SK-N-SH (cell line): ENCODE data around the gene ZBTB16.

Experiments used
- ELF1 ChIP-seq: IDR thresholded peaks from 2 replicates; pipeline ENCODE4 v1.4.0; 2012
- EP300 ChIP-seq, 2 experiments: IDR thresholded peaks; 2 replicates each; pipeline versions ENCODE4 v1.4.0 to v1.6.1; 2012; ENCODE audit warnings: borderline replicate concordance in 1 of 2, low read depth in 1 of 2, low read length in 1 of 2
- EZH2phosphoT487 ChIP-seq: fragments of 200-600 bp; sonication (generic); IDR thresholded peaks from 2 replicates; pipeline ENCODE4 v1.6.1; 2017; ENCODE audit warnings: low read depth, mixed run types, mild to moderate bottlenecking, antibody characterized with exemption, moderate library complexity, borderline replicate concordance
- GABPA ChIP-seq: IDR thresholded peaks from 2 replicates; pipeline ENCODE4 v1.4.0; 2012; ENCODE audit warnings: low read depth, mild to moderate bottlenecking
- JUND ChIP-seq: IDR thresholded peaks from 2 replicates; pipeline ENCODE4 v1.4.0; 2012
- MXI1 ChIP-seq: IDR thresholded peaks from 2 replicates; pipeline ENCODE4 v1.6.1; 2012; ENCODE audit warnings: mild to moderate bottlenecking, low read depth, low read length, improper control_type of control experiment
- RAD21 ChIP-seq: IDR thresholded peaks from 2 replicates; pipeline ENCODE4 v1.6.1; 2012; ENCODE audit warnings: mild to moderate bottlenecking, low read length
- RXRA ChIP-seq: IDR thresholded peaks from 2 replicates; pipeline ENCODE4 v1.4.0; 2012; ENCODE audit warnings: low read depth, mild to moderate bottlenecking, borderline replicate concordance
- SMC3 ChIP-seq: IDR thresholded peaks from 2 replicates; pipeline ENCODE4 v1.6.1; 2012; ENCODE audit warnings: low read depth, low read length, improper control_type of control experiment
- YY1 ChIP-seq: IDR thresholded peaks from 2 replicates; pipeline ENCODE4 v1.4.0; 2012; ENCODE audit warnings: low read depth, mild to moderate bottlenecking
- TF ChIP-seq, protein P1 (sequence below): fragments of 150-350 bp; IDR thresholded peaks from 2 replicates; pipeline ENCODE4 v1.6.1; 2016; ENCODE audit warnings: mild to moderate bottlenecking, low read depth, low read length
- TF ChIP-seq, protein P2 (sequence below): fragments of 200-600 bp; sonication (generic); IDR thresholded peaks from 2 replicates; pipeline ENCODE4 v1.6.1; 2017; ENCODE audit warnings: antibody characterized with exemption, mild to moderate bottlenecking, moderate library complexity
- TF ChIP-seq, protein P3 (sequence below): IDR thresholded peaks from 2 replicates; pipeline ENCODE4 v1.6.1; 2012; ENCODE audit warnings: mild to moderate bottlenecking, low read depth, low read length, moderate library complexity
- TF ChIP-seq, protein P4 (sequence below): IDR thresholded peaks from 2 replicates; pipeline ENCODE4 v1.4.0; 2012; ENCODE audit warnings: low read depth

DNA sequence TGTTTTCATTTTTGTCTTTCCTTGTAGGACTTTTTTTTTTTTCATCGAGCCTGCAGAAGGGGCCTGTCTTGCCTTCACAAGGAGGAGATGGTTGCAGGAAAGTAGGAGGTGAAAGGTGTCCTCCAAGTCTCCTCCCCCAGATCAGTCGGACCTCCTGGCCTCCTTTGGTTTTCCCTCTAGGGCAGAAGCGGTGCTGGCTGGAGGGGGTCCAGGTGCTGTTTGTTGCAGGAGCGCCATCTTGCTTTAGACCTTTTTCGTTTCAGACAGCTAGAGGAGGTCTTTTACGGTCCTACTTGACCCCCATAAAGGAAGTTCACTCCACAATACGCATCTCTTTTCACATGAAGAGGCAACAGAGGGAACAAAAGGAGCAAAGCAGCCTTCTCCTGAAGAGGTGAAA, 66.0 kb downstream of the ZBTB16 start:
- TF ChIP-seq, protein P1, sequence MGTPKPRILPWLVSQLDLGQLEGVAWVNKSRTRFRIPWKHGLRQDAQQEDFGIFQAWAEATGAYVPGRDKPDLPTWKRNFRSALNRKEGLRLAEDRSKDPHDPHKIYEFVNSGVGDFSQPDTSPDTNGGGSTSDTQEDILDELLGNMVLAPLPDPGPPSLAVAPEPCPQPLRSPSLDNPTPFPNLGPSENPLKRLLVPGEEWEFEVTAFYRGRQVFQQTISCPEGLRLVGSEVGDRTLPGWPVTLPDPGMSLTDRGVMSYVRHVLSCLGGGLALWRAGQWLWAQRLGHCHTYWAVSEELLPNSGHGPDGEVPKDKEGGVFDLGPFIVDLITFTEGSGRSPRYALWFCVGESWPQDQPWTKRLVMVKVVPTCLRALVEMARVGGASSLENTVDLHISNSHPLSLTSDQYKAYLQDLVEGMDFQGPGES = no peak
- TF ChIP-seq, protein P2, sequence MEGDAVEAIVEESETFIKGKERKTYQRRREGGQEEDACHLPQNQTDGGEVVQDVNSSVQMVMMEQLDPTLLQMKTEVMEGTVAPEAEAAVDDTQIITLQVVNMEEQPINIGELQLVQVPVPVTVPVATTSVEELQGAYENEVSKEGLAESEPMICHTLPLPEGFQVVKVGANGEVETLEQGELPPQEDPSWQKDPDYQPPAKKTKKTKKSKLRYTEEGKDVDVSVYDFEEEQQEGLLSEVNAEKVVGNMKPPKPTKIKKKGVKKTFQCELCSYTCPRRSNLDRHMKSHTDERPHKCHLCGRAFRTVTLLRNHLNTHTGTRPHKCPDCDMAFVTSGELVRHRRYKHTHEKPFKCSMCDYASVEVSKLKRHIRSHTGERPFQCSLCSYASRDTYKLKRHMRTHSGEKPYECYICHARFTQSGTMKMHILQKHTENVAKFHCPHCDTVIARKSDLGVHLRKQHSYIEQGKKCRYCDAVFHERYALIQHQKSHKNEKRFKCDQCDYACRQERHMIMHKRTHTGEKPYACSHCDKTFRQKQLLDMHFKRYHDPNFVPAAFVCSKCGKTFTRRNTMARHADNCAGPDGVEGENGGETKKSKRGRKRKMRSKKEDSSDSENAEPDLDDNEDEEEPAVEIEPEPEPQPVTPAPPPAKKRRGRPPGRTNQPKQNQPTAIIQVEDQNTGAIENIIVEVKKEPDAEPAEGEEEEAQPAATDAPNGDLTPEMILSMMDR = no peak
- TF ChIP-seq RXRA = no peak
- TF ChIP-seq SMC3 = no peak
- TF ChIP-seq, protein P3, sequence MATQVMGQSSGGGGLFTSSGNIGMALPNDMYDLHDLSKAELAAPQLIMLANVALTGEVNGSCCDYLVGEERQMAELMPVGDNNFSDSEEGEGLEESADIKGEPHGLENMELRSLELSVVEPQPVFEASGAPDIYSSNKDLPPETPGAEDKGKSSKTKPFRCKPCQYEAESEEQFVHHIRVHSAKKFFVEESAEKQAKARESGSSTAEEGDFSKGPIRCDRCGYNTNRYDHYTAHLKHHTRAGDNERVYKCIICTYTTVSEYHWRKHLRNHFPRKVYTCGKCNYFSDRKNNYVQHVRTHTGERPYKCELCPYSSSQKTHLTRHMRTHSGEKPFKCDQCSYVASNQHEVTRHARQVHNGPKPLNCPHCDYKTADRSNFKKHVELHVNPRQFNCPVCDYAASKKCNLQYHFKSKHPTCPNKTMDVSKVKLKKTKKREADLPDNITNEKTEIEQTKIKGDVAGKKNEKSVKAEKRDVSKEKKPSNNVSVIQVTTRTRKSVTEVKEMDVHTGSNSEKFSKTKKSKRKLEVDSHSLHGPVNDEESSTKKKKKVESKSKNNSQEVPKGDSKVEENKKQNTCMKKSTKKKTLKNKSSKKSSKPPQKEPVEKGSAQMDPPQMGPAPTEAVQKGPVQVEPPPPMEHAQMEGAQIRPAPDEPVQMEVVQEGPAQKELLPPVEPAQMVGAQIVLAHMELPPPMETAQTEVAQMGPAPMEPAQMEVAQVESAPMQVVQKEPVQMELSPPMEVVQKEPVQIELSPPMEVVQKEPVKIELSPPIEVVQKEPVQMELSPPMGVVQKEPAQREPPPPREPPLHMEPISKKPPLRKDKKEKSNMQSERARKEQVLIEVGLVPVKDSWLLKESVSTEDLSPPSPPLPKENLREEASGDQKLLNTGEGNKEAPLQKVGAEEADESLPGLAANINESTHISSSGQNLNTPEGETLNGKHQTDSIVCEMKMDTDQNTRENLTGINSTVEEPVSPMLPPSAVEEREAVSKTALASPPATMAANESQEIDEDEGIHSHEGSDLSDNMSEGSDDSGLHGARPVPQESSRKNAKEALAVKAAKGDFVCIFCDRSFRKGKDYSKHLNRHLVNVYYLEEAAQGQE = no peak
- no peak for TF ChIP-seq MXI1
- TF ChIP-seq EP300 (IDR thresholded peaks at IDR 0.05; ENCODE audit: borderline replicate concordance in 1 of 2, low read depth in 1 of 2, low read length in 1 of 2) = no peak
- no peak for TF ChIP-seq GABPA
- no peak for TF ChIP-seq JUND
- TF ChIP-seq ELF1 = no peak
- TF ChIP-seq, protein P4, sequence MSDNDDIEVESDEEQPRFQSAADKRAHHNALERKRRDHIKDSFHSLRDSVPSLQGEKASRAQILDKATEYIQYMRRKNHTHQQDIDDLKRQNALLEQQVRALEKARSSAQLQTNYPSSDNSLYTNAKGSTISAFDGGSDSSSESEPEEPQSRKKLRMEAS = no peak
- no peak for TF ChIP-seq EZH2phosphoT487
- no peak for TF ChIP-seq YY1
- no peak for TF ChIP-seq RAD21
